ENCODE results near the gene MRPL53. TPM values are rescaled to one million over a fixed set of nuclear protein-coding genes. Genes with fewer than 3 reads are reported as not detected.
A peak's percentile ranks its signal among the peaks of the same experiment; 100 is the strongest.

The MRPL53 gene
- total and polyA plus RNA-seq, 2 experiments from 2014 or later = 18.5 to 71.0 TPM

- H3K9me2 ChIP-seq (ENCODE audit: insufficient read depth) = no peaks in the 10 kb centered on the region
- H3F3A ChIP-seq (ENCODE audit: insufficient read depth) = no peaks in the 10 kb centered on the region
- WGBS, 2 experiments (ENCODE audit: low coverage in 1 of 2, low lambda C conversion rate in 2 of 2, missing lambda C conversion rate in 2 of 2) = 4 to 6% methylated on average over 49 to 61 of the region's 61 CpGs
- H2AFZ ChIP-seq = peak overlapping the region; percentile 68
- H3K27ac ChIP-seq = no peak overlapping the region
- H3K9me3 ChIP-seq (ENCODE audit: low read depth) = no peaks in the 10 kb centered on the region
- H3K36me3 ChIP-seq (ENCODE audit: low read depth) = no peaks in the 10 kb centered on the region; the same call in 1 of the 2 replicates
- DNase-seq = peak; percentile 56
- TF ChIP-seq EZH2 (IDR thresholded peaks at IDR 0.05; ENCODE audit: insufficient read depth, poor library complexity, severe bottlenecking) (no peak), EZH2phosphoT487 (IDR thresholded peaks at IDR 0.05; ENCODE audit: insufficient read depth, low read depth) (no peak)
- peak overlapping the region; percentile 96 for H3K4me2 ChIP-seq (ENCODE audit: unreplicated experiment)
- H3K27me3 ChIP-seq (replicated peaks; ENCODE audit: insufficient read depth) = no peaks in the 10 kb centered on the region
- no peak overlapping the region for H3K9ac ChIP-seq
- no peaks in the 10 kb centered on the region for H4K20me1 ChIP-seq (ENCODE audit: insufficient read depth)
- in situ Hi-C loops (cut with MboI) = no loop called here
- H3K79me2 ChIP-seq (ENCODE audit: insufficient read depth) = no peaks in the 10 kb centered on the region
- peaks cover 10% of the 10 kb centered on the region; the same call in 1 of the 2 replicates for H3K4me1 ChIP-seq (ENCODE audit: insufficient read depth)
- peak overlapping the region; percentile 68 for H3K4me3 ChIP-seq
Observed at GRCh38 chr2:74497777-74498499, 25.5 kb upstream of the MRPL53 start.

GRCh38 chr2:74496997-74497776 is 24.7 kb upstream of the MRPL53 start:
- in situ Hi-C loops (cut with MboI) = no loop called here
- no peak for DNase-seq

GRCh38 chr2:74495440-74495839 is 23.0 kb upstream of the MRPL53 start:
- Histone ChIP-seq H3F3A (ENCODE audit: insufficient read depth) (no peaks in the 10 kb centered on the region), H3K27me3 (replicated peaks; ENCODE audit: insufficient read depth) (no peaks in the 10 kb centered on the region), H3K4me3 (no peak overlapping the region), H3K4me1 (ENCODE audit: insufficient read depth) (peaks cover 6% of the 10 kb centered on the region; the same call in 1 of the 2 replicates), H3K36me3 (ENCODE audit: low read depth) (peaks cover 4% of the 10 kb centered on the region; the same call in 1 of the 2 replicates), H3K9ac (no peak overlapping the region), H4K20me1 (ENCODE audit: insufficient read depth) (no peaks in the 10 kb centered on the region), H2AFZ (no peak overlapping the region), H3K79me2 (ENCODE audit: insufficient read depth) (no peaks in the 10 kb centered on the region), H3K9me2 (ENCODE audit: insufficient read depth) (no peaks in the 10 kb centered on the region), H3K27ac (no peak overlapping the region), H3K9me3 (ENCODE audit: low read depth) (no peaks in the 10 kb centered on the region), H3K4me2 (ENCODE audit: unreplicated experiment) (no peak overlapping the region)
- TF ChIP-seq EZH2phosphoT487 (IDR thresholded peaks at IDR 0.05; ENCODE audit: insufficient read depth, low read depth) (no peak), EZH2 (IDR thresholded peaks at IDR 0.05; ENCODE audit: insufficient read depth, poor library complexity, severe bottlenecking) (no peak)
- 56 to 59% methylated on average over 1 of the region's 1 CpG for WGBS, 2 experiments (ENCODE audit: low coverage in 1 of 2, low lambda C conversion rate in 2 of 2, missing lambda C conversion rate in 2 of 2)
- in situ Hi-C loops (cut with MboI) = no loop called here
- DNase-seq = no peak

More at GRCh38 chr2:74496997-74497776, 24.7 kb upstream of the MRPL53 start:
- WGBS, 2 experiments (ENCODE audit: low coverage in 1 of 2, low lambda C conversion rate in 2 of 2, missing lambda C conversion rate in 2 of 2) = 49 to 50% methylated on average over 19 of the region's 19 CpGs
- H4K20me1 ChIP-seq (ENCODE audit: insufficient read depth) = no peaks in the 10 kb centered on the region
- H3K27ac ChIP-seq = no peak overlapping the region
- H3K9me3 ChIP-seq (ENCODE audit: low read depth) = no peaks in the 10 kb centered on the region
- H3K4me1 ChIP-seq (ENCODE audit: insufficient read depth) = peaks cover 9% of the 10 kb centered on the region; the same call in 1 of the 2 replicates
- no peaks in the 10 kb centered on the region for H3K9me2 ChIP-seq (ENCODE audit: insufficient read depth)
- peaks cover under 1% of the 10 kb centered on the region; the same call in 1 of the 2 replicates for H3K36me3 ChIP-seq (ENCODE audit: low read depth)
- H3F3A ChIP-seq (ENCODE audit: insufficient read depth) = no peaks in the 10 kb centered on the region
- H3K9ac ChIP-seq = no peak overlapping the region
- H3K79me2 ChIP-seq (ENCODE audit: insufficient read depth) = no peaks in the 10 kb centered on the region
- no peak for TF ChIP-seq EZH2phosphoT487 (IDR thresholded peaks at IDR 0.05; ENCODE audit: insufficient read depth, low read depth)
- TF ChIP-seq EZH2 (IDR thresholded peaks at IDR 0.05; ENCODE audit: insufficient read depth, poor library complexity, severe bottlenecking) = no peak
- no peaks in the 10 kb centered on the region for H3K27me3 ChIP-seq (replicated peaks; ENCODE audit: insufficient read depth)
- peak overlapping the region; percentile 96 for H3K4me2 ChIP-seq (ENCODE audit: unreplicated experiment)
- peak overlapping the region; percentile 68 for H2AFZ ChIP-seq
- H3K4me3 ChIP-seq = peak overlapping the region; percentile 68

- Histone ChIP-seq H3K79me2 (ENCODE audit: insufficient read depth) (peaks cover 10% of the 10 kb centered on the region), H3K9ac (no peak overlapping the region), H3K9me2 (ENCODE audit: insufficient read depth) (no peaks in the 10 kb centered on the region), H3K36me3 (ENCODE audit: low read depth) (peaks cover 4% of the 10 kb centered on the region; the same call in 1 of the 2 replicates), H3K4me1 (ENCODE audit: insufficient read depth) (peaks cover 14% of the 10 kb centered on the region), H4K20me1 (ENCODE audit: insufficient read depth) (no peaks in the 10 kb centered on the region), H3F3A (ENCODE audit: insufficient read depth) (peaks cover 1% of the 10 kb centered on the region), H2AFZ (no peak overlapping the region), H3K27me3 (replicated peaks; ENCODE audit: insufficient read depth) (no peaks in the 10 kb centered on the region), H3K4me3 (no peak overlapping the region), H3K4me2 (ENCODE audit: unreplicated experiment) (no peak overlapping the region), H3K9me3 (ENCODE audit: low read depth) (no peaks in the 10 kb centered on the region), H3K27ac (no peak overlapping the region)
- TF ChIP-seq EZH2phosphoT487 (IDR thresholded peaks at IDR 0.05; ENCODE audit: insufficient read depth, low read depth) (no peak), EZH2 (IDR thresholded peaks at IDR 0.05; ENCODE audit: insufficient read depth, poor library complexity, severe bottlenecking) (no peak)
- in situ Hi-C loops (cut with MboI) = no loop called here
- 81 to 86% methylated on average over 3 of the region's 3 CpGs for WGBS, 2 experiments (ENCODE audit: low coverage in 1 of 2, low lambda C conversion rate in 2 of 2, missing lambda C conversion rate in 2 of 2)
- DNase-seq = no peak
Observed at GRCh38 chr2:74493546-74493945, 21.1 kb upstream of the MRPL53 start.

Measured in GM23248 (cell line).